GM12872 (cell line): ENCODE measurements around the gene C6orf15.

Experiments
- CTCF ChIP-seq: IDR thresholded peaks from 3 replicates; pipeline ENCODE4 v1.5.1; 2011; ENCODE audit warnings: low read depth, mild to moderate bottlenecking, low read length, moderate library complexity; ENCODE audit not compliant: insufficient read depth

Gene C6orf15

GRCh38 chr6:31140643-31141042, 28.3 kb upstream of the C6orf15 start:
- TF ChIP-seq CTCF = no peak

GRCh38 chr6:31139599-31139998, 27.2 kb upstream of the C6orf15 start:
- TF ChIP-seq CTCF = no peak

GRCh38 chr6:31138982-31139381, 26.6 kb upstream of the C6orf15 start, which contains the start of gene PSORS1C2:
TSS of gene PSORS1C2 (minus strand) at chr6:31139066. CDS start at chr6:31139026, 40 bp downstream.
- TF ChIP-seq CTCF = no peak

- no peak for TF ChIP-seq CTCF
These were observed 23.3 kb upstream of the C6orf15 start for GRCh38 chr6:31135710-31136109.

GRCh38 chr6:31132806-31133205, 20.4 kb upstream of the C6orf15 start:
- no peak for TF ChIP-seq CTCF

- no peak for TF ChIP-seq CTCF
These were observed 19.2 kb upstream of the C6orf15 start for GRCh38 chr6:31131595-31131994.

GRCh38 chr6:31130751-31131150, 18.4 kb upstream of the C6orf15 start:
- no peak for TF ChIP-seq CTCF

- no peak for TF ChIP-seq CTCF
These were observed 16.8 kb upstream of the C6orf15 start for GRCh38 chr6:31129130-31129529.
